GM21576 (cell line): ENCODE measurements around the gene SYTL1.

Experiments used
- ATAC-seq: cut with Tn5 transposase; IDR thresholded peaks from one replicate; pipeline ENCODE4 v1.9.1; 2021; ENCODE audit warnings: mild to moderate bottlenecking, moderate library complexity; ENCODE audit not compliant: unreplicated experiment

Gene SYTL1

DNA sequence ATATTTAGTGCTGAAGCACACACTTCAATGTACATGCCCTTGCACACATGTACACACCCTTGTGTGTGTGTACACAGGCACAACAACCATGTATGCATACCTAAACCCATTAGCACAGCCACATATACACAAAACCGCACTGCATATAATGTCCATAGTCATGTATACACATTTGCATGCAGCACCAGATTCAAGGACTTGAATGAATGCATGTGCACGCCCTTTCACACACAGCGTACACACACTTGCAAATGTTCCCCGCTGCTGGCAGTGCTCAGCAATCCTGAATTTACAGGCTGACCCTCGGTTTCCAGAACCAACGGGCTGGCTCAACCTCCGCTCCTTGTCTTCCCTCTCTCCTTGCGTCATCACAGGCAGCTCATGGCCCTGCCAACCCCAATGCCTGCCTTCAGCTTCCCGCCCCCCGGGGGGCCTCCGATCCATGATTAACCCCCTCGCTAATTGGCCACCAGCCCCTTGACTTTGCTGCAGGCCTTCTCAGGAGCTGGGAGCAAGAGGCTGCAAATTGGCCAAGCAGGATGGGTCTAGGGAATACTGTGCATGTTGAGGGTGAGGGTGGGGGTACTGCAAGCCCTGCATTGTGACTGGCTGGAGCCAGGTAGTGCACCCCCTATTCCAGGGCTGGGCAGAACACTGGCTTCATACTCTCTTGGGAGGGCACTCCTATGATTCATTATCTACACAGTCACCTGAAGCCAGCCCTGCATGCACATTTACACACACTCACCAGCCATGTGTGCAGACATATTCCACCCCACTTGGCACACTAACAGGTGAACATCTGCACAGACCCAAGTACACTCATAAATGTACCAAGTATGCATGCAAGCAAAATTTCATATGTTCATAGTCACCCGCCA lies 58.5 kb downstream of the SYTL1 start:
- ATAC-seq, result no peak

- ATAC-seq, result no peak
Observed at GRCh38 chr1:27400963-27401341, 59.1 kb downstream of the SYTL1 start.

DNA sequence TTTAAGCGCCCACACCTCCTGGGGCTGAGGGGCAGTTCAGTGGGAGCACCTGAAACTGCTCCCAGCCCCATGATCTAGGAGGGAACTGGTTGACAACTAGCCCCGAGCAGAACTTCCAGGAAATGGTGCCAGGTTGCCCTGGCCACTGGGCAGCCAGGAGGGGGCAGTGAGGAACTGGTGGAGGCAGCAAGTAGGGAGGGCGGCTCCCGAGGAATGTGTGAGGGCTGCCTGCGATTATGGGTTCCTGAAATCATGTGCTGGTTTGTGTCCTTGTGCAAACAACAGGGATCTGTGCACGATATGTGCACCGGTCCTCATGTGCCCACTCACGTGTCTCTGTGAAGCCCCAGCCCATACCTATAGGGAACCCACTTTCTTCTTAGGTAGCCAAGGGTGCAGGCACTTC lies 60.5 kb downstream of the SYTL1 start:
- no peak for ATAC-seq

GRCh38 chr1:27403065-27403726 lies 61.4 kb downstream of the SYTL1 start:
- no peak for ATAC-seq
